Measurements from ENCODE around the gene NKX1-1.

DNA sequence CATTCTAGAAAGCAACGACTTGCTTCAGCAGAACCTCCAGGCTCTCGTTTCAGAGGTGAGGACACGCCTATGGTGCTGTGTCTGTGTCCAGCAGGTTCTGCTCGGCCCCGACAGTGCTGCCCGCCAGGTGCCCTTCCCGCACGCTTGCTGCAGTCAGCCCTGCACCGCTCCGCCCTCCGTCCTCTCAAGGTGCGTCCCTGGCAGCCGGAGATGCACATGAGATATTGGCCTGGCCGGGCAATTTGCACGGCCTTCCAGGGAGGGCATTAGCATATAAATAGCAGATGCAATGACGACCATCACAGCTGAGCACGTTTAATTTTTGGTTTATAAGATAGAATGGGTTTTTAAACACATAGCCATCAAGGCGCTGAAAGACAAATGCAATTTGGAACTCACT lies 44.8 kb downstream of the NKX1-1 start:
- TF ChIP-seq, protein P1, sequence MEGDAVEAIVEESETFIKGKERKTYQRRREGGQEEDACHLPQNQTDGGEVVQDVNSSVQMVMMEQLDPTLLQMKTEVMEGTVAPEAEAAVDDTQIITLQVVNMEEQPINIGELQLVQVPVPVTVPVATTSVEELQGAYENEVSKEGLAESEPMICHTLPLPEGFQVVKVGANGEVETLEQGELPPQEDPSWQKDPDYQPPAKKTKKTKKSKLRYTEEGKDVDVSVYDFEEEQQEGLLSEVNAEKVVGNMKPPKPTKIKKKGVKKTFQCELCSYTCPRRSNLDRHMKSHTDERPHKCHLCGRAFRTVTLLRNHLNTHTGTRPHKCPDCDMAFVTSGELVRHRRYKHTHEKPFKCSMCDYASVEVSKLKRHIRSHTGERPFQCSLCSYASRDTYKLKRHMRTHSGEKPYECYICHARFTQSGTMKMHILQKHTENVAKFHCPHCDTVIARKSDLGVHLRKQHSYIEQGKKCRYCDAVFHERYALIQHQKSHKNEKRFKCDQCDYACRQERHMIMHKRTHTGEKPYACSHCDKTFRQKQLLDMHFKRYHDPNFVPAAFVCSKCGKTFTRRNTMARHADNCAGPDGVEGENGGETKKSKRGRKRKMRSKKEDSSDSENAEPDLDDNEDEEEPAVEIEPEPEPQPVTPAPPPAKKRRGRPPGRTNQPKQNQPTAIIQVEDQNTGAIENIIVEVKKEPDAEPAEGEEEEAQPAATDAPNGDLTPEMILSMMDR (IDR thresholded peaks at IDR 0.05), result no peak
- TF ChIP-seq EP300 (IDR thresholded peaks at IDR 0.05) (no peak), POLR2A (IDR thresholded peaks at IDR 0.05) (no peak)
